ENCODE measurements around the gene INTS1.
"Not testable (repeated sequence)": the region's sequence is repeated elsewhere in the genome, so short reads cannot be mapped to it uniquely, and the experiment has no call there.

INTS1 gene

GRCh38 chr7:1531263-1531978 is 27.2 kb upstream of the INTS1 start:
- no peak for DNase-seq (ENCODE audit: low spot score)

- no peak for DNase-seq (ENCODE audit: low spot score)
Measured at GRCh38 chr7:1530946-1531262, 26.7 kb upstream of the INTS1 start.

DNA sequence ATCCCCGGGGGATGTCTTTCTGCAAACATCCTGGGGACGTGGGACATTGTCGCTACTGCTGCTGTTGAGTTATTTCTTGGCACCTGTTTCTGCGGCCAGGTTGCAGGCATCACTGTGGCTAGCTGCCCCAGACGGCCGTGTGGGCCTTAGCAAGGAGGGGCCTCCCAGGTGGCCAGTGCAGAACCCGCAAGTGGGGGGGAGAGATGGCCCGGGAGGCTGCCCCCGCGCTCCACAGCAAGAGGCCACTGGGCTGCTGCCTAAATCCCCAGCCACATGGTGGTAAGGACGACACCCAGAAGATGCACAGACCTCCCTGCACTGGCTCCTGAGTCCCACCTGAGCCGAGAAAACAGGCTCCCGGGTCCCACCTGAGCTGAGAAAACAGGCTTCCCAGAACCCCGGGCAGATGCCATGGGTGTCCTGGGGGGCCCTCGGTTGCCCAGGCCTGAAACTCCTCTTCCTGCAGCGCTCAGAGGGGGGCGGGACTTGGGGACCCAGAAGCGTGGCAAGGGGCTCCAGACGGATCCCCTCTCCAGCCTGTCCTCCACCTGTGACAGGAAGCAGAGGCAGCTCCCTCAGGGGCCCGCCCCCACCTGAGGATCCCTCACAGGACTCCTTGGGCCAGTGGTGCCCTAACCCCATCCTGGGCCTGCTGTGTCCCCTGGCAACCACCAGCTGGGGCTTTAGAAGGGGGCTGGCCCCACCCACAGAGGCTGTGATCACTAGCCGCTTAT is 25.4 kb upstream of the INTS1 start:
- no peak for DNase-seq (ENCODE audit: low spot score)

DNA sequence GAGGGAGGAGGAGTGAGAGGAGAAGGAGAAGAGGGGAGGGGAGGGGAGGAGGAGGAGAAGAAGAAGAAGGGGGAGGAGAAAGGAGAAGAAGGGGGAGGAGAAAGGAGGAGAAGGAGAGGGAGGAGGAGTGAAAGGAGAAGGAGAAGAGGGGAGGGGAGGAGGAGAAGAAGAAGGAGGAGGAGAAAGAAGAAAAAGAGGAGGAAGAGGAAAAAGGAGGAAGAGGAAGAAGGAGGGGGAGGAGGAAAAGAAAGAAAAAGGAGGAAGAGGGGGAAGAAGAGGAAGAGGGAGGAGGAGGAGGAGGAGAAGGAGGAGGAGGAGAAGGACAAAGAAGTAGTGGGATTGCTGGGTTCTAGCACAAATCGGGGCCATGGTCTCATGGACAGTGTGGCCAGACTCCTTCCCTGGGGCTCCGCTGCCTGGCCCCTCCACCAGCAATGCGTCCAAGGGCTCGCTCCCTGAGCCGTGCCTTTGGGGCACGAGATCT is 22.1 kb upstream of the INTS1 start:
- no peak for DNase-seq (ENCODE audit: low spot score)

GRCh38 chr7:1525409-1525808 is 21.2 kb upstream of the INTS1 start:
- no peak for DNase-seq (ENCODE audit: low spot score)

DNA sequence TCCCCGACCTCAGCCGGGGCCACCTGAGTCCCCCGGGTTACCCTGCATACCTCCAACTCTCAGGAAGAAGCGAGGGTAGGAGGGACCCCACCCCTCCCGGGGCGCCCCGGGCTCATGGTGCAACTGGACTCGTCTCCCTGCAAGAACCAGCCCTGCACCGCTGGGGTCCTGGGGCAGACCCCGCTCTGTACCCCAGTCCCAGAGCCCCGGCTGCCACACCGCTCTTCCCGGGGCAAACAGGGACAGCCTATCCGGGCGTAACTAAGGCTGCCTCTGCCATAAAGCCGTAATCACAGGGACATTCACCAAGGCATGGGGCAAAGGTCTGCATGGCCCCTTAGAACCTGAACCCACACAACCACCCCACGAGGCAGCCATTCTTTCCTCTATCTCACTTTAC is 19.7 kb upstream of the INTS1 start:
- no peak for DNase-seq (ENCODE audit: low spot score)

GRCh38 chr7:1523208-1523607 is 19.0 kb upstream of the INTS1 start:
- no peak for DNase-seq (ENCODE audit: low spot score)

GRCh38 chr7:1521456-1521855 is 17.3 kb upstream of the INTS1 start:
- no peak for DNase-seq (ENCODE audit: low spot score)

DNA sequence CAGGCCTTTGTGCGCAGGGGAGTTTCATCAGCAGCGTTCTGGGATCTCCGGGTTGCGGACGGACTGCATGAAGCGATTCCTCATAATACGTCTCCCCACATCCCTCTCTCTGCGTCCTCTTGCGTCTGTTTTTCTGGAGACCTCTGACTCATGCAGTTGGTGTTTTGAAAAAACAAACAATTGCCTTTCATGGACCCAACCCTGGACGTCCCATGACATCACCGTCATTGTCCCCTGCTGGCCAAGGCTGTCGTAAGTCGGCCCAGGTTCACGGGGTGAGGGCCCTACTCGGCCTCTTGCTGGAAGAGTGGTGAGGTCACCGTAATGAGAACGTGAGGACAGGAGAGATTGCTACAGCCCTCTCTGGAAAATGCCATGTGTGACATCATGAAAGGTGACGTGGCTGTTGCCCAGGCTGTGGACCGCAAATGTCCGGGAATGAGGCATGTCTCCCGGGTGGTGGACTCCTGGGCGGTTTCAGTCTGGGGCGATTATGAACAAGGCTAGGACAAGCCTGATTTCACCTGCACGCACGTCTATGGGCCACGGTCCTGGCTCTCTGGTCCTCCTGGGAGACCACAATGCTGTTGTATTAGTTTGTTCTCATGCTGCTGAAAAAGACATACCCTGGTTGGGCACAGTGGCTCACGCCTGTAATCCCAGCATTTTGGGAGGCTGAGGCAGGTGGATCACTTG is 16.5 kb upstream of the INTS1 start:
- DNase-seq (ENCODE audit: low spot score), result no peak

GRCh38 chr7:1519322-1519922 is 15.2 kb upstream of the INTS1 start:
- DNase-seq (ENCODE audit: low spot score), result not testable (repeated sequence)

DNA sequence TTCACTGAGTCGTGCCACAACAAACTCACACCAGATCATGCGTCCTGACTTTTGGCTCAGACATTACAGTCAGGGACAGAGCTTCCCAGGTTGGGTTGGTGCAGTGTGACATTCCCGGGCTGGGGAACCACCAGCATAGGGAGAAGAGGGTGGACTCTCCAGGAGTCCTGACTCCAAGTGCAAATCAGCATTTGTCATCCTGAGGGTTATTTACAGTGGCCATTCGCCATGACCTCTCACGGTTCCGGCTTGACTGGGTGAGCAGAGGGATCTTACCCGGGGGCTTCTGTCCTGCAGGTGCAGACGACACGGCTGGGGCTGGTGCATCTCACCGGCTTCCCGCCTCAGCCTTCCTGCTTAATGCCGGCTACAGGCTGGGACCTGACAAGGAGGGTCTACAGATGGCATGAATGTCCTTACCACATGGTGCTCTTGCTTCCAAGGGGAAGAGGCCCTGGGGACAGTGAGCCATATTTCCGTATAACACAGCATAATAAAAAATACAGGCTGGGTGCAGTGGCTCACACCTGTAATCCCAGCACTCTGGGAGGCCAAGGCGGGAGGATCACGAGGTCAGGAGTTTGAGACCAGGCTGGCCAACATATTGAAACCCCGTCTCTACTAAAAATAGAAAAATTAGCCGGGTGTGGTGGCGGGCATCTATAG is 12.5 kb upstream of the INTS1 start:
- DNase-seq (ENCODE audit: low spot score), result no peak

- not testable (repeated sequence) for DNase-seq (ENCODE audit: low spot score)
Measured at GRCh38 chr7:1515509-1515967, 11.3 kb upstream of the INTS1 start.

GRCh38 chr7:1514995-1515401 is 10.8 kb upstream of the INTS1 start:
- DNase-seq (ENCODE audit: low spot score), result no peak

- DNase-seq (ENCODE audit: low spot score), result no peak
Measured at GRCh38 chr7:1514407-1514806, 10.2 kb upstream of the INTS1 start.

DNA sequence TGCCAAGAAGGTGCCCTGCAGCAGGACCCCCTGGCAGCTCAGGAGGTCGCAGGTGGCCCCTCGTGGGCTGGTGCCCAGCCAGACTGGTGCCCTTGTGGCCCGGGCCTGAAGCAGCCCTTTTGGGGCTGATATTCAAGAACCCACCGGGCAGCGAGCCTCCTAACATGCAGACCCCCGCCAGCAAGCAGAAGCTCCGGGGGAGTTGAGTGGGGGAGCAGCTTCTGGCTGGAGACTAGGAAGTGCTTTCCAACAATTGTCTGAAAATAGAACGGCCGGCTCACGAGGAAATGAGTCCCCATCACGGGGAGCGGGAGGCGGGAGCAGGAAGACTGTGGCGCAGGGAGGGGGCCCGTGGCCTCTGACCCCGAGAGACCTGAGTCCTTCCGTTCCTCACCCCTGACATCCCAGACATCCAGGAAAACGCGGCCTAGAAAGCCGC is 9.5 kb upstream of the INTS1 start:
- no peak for DNase-seq (ENCODE audit: low spot score)

DNA sequence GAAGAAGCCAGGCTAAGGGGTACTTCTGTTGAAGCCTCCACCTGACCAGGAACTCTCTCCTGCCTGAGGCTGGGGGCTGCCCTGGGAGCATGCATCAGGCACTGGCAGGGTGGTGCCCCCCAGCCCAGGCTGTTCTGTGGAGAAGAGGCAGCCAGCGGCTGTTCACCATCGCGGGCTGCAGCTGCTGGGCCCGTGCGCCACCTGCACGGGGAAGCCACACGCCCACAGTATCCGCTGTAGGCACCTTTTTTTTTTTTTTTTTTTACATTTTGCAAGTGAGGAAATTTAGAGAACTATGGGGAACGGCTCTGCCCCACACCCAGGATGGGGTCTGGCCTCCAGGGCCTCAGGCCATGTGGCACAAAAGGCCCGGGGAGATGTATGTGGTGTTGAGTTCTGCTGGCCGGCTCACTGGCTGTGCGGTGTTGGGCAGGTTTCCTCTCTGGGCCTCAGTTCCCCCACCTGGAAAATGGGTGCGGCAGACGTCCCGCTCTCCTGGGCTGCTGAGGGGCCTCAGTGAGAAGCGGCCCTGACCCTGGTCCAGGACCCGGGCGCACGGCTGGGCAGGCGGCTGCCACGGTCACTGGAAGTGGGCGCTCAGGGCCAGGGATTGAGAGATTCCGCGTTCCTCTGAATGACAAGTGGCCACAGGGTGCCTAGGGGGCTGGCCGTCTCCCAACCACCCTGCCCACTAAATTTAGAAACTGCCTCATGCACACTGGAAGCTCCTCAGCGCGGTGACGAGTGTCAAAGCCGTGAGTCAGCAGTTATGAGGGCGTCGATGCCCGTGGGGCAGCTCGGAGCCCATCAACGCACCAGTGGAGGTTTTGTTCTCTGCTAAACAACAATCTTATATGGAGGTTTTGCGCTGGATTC is 8.8 kb upstream of the INTS1 start:
- DNase-seq (ENCODE audit: low spot score), result no peak

DNA sequence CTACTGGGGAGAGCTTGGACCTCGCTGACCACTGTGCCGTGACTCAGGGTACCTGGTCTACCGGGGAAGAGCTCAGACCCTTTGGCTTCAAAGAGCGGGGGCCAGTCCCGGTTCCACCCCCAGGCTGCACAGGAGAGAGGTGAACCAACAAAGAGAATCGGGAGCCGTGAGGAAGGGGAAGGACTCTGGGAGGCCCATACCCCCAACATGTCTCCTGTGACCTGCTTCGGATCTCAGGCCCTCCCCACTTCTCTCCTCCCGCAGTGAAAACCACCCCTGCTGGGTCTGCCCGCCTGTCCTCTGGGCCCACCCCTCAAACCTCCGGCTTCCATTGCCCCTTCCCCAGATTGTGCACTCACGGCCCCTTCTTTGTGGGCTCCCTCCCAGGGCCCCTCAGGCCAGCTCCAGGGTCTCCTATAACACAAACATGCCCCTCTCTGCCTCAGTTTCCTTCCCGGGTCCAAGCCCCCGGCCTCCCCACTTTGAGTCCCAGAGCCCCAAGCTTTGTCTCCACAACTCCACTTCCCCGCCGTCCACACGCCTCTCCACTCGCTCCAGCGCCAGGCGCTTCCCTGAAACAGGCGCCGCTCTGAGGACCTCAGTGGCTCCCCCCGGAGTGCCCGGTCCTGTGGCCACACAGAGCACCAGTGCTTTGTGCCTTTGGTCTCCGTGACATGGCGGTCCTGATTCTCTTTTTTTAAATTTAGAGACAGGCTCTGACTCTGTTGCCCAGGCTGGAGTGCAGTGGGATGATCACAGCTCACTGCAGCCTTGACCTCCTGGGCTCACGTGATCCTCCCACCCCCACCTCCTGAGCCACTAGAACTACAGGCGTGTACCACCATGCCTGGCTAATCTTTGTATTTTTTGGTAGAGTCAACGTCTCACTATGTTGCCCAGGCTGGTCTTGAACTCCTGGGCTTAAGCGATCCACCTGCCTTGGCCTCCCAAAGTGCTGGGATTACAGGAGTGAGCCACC is 7.5 kb upstream of the INTS1 start:
- DNase-seq (ENCODE audit: low spot score), result no peak

DNA sequence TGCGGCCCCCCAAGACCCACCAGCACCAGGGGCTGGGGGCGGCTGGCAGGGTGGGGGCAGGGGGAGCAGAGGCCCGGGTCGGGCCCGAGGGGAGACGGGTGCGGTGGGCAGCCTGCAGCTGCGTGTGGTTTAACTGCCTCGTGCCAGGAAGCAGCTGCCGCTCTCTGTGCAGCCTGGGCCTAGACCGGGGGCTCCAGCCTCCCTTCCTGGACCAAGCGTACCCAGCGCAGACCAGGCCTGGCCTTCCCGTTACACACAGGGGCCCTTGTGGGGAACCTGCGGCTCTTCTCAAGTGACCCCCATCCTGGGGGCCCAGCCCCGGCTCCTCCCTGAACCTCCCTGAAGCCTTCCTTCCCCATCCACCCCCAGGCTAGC is 6.6 kb upstream of the INTS1 start:
- DNase-seq (ENCODE audit: low spot score), result no peak

DNA sequence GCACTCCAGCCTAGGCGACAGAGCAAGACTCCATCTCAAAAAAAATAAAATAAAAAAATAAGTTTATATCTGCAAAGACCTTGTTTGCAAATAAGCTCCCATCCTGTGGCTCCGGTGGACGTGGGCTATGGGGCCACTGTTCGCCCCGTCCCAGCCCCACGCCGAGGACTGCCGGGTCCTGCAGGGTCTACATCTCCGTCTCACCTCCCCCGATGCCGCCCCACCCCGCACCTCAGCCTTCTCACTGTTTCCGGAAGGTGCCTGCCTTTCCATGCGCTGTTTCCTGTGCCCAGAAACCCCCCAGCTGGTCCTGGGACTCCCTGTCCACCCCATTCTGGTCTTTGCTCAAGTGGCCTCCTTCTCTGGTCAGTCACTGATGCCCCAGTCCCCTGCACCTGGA is 5.0 kb upstream of the INTS1 start:
- no peak for DNase-seq (ENCODE audit: low spot score)
